OCI-LY7 (cell line): ENCODE measurements around the gene ZNF544. TPM values are rescaled to one million over a fixed set of nuclear protein-coding genes. Genes with fewer than 3 reads are reported as not detected.

ENCODE experiments used
- BruUV-seq: library from RNA; stranded (reverse); fragments of 400-500 nt; replicated peaks from 2 replicates; lab custom pipeline; 2021; lab: Mats Ljungman, UMichigan
- CTCF ChIA-PET: fragments of 300-600 bp; sonication (Branson Sonifier 250); formaldehyde crosslinking; loops from one replicate; lab custom pipeline; 2022; ENCODE audit warnings: antibody characterized with exemption; ENCODE audit not compliant: unreplicated experiment; lab: Charles Lee
- POLR2A ChIA-PET: fragments of 300-600 bp; sonication (Branson Sonifier 250); formaldehyde crosslinking; loops from one replicate; lab custom pipeline; 2022; ENCODE audit warnings: antibody characterized with exemption; lab: Charles Lee
- DNase-seq: peaks from one replicate; pipeline ENCODE4 v3.0.0-alpha.2; 2015; ENCODE audit warnings: low spot score
- H2AFZ ChIP-seq: fragments of 200-600 bp; sonication (generic), shearing (Covaris generic); 2 replicates; pipeline ENCODE4 v1.6.1; 2014; ENCODE audit warnings: mild to moderate bottlenecking, antibody characterized with exemption, low read length, moderate library complexity
- H3K27ac ChIP-seq: fragments of 200-600 bp; sonication (generic); 2 replicates; pipeline ENCODE4 v1.5.1; 2014; ENCODE audit warnings: mixed run types, low read depth, mild to moderate bottlenecking, moderate library complexity, low read length, inconsistent platforms; ENCODE audit not compliant: poor library complexity, severe bottlenecking
- H3K36me3 ChIP-seq: fragments of 200-600 bp; sonication (generic); 2 replicates; pipeline ENCODE4 v1.6.1; 2014; ENCODE audit warnings: mild to moderate bottlenecking, antibody characterized with exemption, low read length, moderate library complexity, mixed read lengths; ENCODE audit not compliant: insufficient read depth
- H3K4me1 ChIP-seq: fragments of 200-600 bp; sonication (generic); 2 replicates; pipeline ENCODE4 v1.5.1; 2014; ENCODE audit warnings: mild to moderate bottlenecking, low read length; ENCODE audit not compliant: insufficient read depth, poor library complexity, severe bottlenecking
- H3K4me2 ChIP-seq: fragments of 200-600 bp; sonication (generic); 2 replicates; pipeline ENCODE4 v1.6.1; 2014; ENCODE audit warnings: mild to moderate bottlenecking, low read length
- H3K4me3 ChIP-seq: fragments of 200-600 bp; sonication (generic); 2 replicates; pipeline ENCODE4 v1.5.1; 2014; ENCODE audit warnings: mild to moderate bottlenecking, low read depth, low read length; ENCODE audit not compliant: poor library complexity, severe bottlenecking
- H3K79me2 ChIP-seq: fragments of 200-600 bp; sonication (generic); 2 replicates; pipeline ENCODE4 v1.6.1; 2016; ENCODE audit warnings: low read depth, mild to moderate bottlenecking, low read length, moderate library complexity, mixed read lengths; ENCODE audit not compliant: insufficient read depth
- H3K9me2 ChIP-seq: fragments of 200-600 bp; sonication (generic); 2 replicates; pipeline ENCODE4 v1.6.1; 2016; ENCODE audit warnings: mild to moderate bottlenecking, low read length, mixed read lengths; ENCODE audit not compliant: insufficient read depth
- H3K9me3 ChIP-seq: fragments of 200-600 bp; sonication (generic); 2 replicates; pipeline ENCODE4 v1.6.1; 2014; ENCODE audit warnings: mild to moderate bottlenecking, mixed run types, low read length, mixed read lengths
- H4K20me1 ChIP-seq: fragments of 200-600 bp; sonication (generic); 2 replicates; pipeline ENCODE4 v1.6.1; 2014; ENCODE audit warnings: mild to moderate bottlenecking, antibody characterized with exemption, low read length, moderate library complexity, mixed read lengths; ENCODE audit not compliant: insufficient read depth
- CTCF ChIP-seq: fragments of 200-600 bp; sonication (generic); conservative IDR thresholded peaks from 2 replicates; pipeline ENCODE4 v1.5.1; 2014; ENCODE audit warnings: mild to moderate bottlenecking, antibody characterized with exemption, low read length, moderate library complexity, mixed read lengths
- EZH2phosphoT487 ChIP-seq: fragments of 200-600 bp; sonication (generic); IDR thresholded peaks from 2 replicates; pipeline ENCODE4 v1.6.1; 2018; ENCODE audit warnings: low read depth, borderline replicate concordance, mild to moderate bottlenecking, mixed run types, antibody characterized with exemption, low read length, moderate library complexity, mixed read lengths
- intact Hi-C: fragments of 100-400 bp; cut with micrococcal nuclease; formaldehyde crosslinking; loops from one replicate; pipeline ENCODE4 v1.10.0; 2022; ENCODE audit not compliant: unreplicated experiment
- total RNA-seq, 2 experiments: library from RNA; depleted of rRNA in 1 of 2; stranded (reverse); fragments of >200 nt in 1 of 2; shearing (Covaris generic) in 1 of 2; gene quantifications; 2 replicates each; pipeline ENCODE4 v1.2.3, GENCODE V29; 2014 to 2022

The ZNF544 gene
- total RNA-seq, 2 experiments from 2014 or later: 34.1 to 37.3 TPM

GRCh38 chr19:58182577-58182988 lies 46.1 kb upstream of the ZNF544 start:
- peak overlapping the region; percentile 86 for H3K27ac ChIP-seq
- peak; percentile 92 for DNase-seq
- intact Hi-C loops: loop anchor here (1.0 to 2.0 kb wide), 5 partner anchors 96 to 336 kb away; partner anchors contain the start of genes ERVK3-1, ZBTB45, ZNF324B and ZNF584
- peak overlapping the region; percentile 77; the same call in 1 of the 2 replicates for H2AFZ ChIP-seq
- peaks cover 13% of the 10 kb centered on the region; the same call in 1 of the 2 replicates for H3K79me2 ChIP-seq
- no peaks in the 10 kb centered on the region for H3K9me2 ChIP-seq
- peaks cover 27% of the 10 kb centered on the region; the same call in 1 of the 2 replicates for H3K9me3 ChIP-seq
- ChIA-PET POLR2A (no interaction called here), CTCF (no interaction called here)
- no TSS peak for BruUV-seq
- H3K4me3 ChIP-seq: peak overlapping the region; percentile 85
- no peaks in the 10 kb centered on the region for H4K20me1 ChIP-seq
- peaks cover 12% of the 10 kb centered on the region for H3K4me1 ChIP-seq
- TF ChIP-seq EZH2phosphoT487 (no peak), CTCF (no peak)
- H3K36me3 ChIP-seq: peaks cover 32% of the 10 kb centered on the region
- peak overlapping the region; percentile 98 for H3K4me2 ChIP-seq

GRCh38 chr19:58182989-58183816 lies 45.5 kb upstream of the ZNF544 start, which contains the start of gene ZNF274:
TSS of gene ZNF274 (plus strand) at chr19:58183061. CDS start at chr19:58183966, 905 bp downstream.
- peaks cover 13% of the 10 kb centered on the region; the same call in 1 of the 2 replicates for H3K79me2 ChIP-seq
- BruUV-seq: no TSS peak
- peaks cover 12% of the 10 kb centered on the region for H3K4me1 ChIP-seq
- H3K4me2 ChIP-seq: peak within 1 kb of the TSS; percentile 98
- TF ChIP-seq CTCF (no peak), EZH2phosphoT487 (no peak)
- peaks cover 27% of the 10 kb centered on the region; the same call in 1 of the 2 replicates for H3K9me3 ChIP-seq
- peak; percentile 96 for DNase-seq
- CTCF ChIA-PET: no interaction called here
- H4K20me1 ChIP-seq: no peaks in the 10 kb centered on the region
- H3K36me3 ChIP-seq: peaks cover 38% of the 10 kb centered on the region
- peak within 1 kb of the TSS; percentile 77 for H2AFZ ChIP-seq
- POLR2A ChIA-PET: interaction anchor here (0.8 kb wide), 1 partner anchor 10 kb away, joined by 3 read pairs; no protein-coding TSS in a partner anchor
- intact Hi-C loops: loop anchor here (1.0 to 2.0 kb wide), 6 partner anchors 96 to 336 kb away; partner anchors contain the start of genes ERVK3-1, ZBTB45, ZNF324B and ZNF584
- H3K4me3 ChIP-seq: peak within 1 kb of the TSS; percentile 85
- H3K27ac ChIP-seq: peak within 1 kb of the TSS; percentile 86
- H3K9me2 ChIP-seq: no peaks in the 10 kb centered on the region
